Activated naive CD4-positive, alpha-beta T cell treated with anti-CD3 and anti-CD28 coated beads for 36 hours (primary cell): ENCODE results near the gene MRAS. TPM values are rescaled to one million over a fixed set of nuclear protein-coding genes. Genes with fewer than 3 reads are reported as not detected.
"Not testable (repeated sequence)": the region's sequence is repeated elsewhere in the genome, so short reads cannot be mapped to it uniquely, and the experiment has no call there.

Source experiments
- CTCF ChIA-PET: fragments of 350-600 bp; sonication (Branson Sonifier 250); formaldehyde crosslinking; loops from one replicate; lab custom pipeline; 2021; ENCODE audit warnings: antibody characterized with exemption; lab: Charles Lee
- DNase-seq: peaks from one replicate; pipeline ENCODE4 v3.0.0-alpha.2; 2020
- H3K27ac Mint-ChIP-seq: one replicate; pipeline ENCODE4 v1.8.0; 2021; ENCODE audit warnings: mild to moderate bottlenecking, mixed read lengths
- H3K27me3 Mint-ChIP-seq: one replicate; pipeline ENCODE4 v1.8.0; 2021; ENCODE audit warnings: low read depth, mixed read lengths
- H3K36me3 Mint-ChIP-seq: one replicate; pipeline ENCODE4 v1.8.0; 2021; ENCODE audit warnings: low read depth, mixed read lengths
- H3K4me1 Mint-ChIP-seq: one replicate; pipeline ENCODE4 v1.8.0; 2021; ENCODE audit warnings: low read depth, mixed read lengths
- H3K4me3 Mint-ChIP-seq: one replicate; pipeline ENCODE4 v1.8.0; 2021; ENCODE audit warnings: mild to moderate bottlenecking, moderate library complexity, mixed read lengths
- H3K9me3 Mint-ChIP-seq: one replicate; pipeline ENCODE4 v1.8.0; 2021; ENCODE audit warnings: mixed read lengths
- intact Hi-C: fragments of 100-400 bp; cut with micrococcal nuclease; formaldehyde crosslinking; loops from one replicate; pipeline ENCODE4 v1.15.1; 2023
- total RNA-seq, 2 experiments: library from RNA; stranded (reverse); gene quantifications; one replicate each; pipeline ENCODE4 v1.2.3, GENCODE V29; 2021

Gene MRAS
- total RNA-seq, 2 experiments from 2014 or later, result 0.52 to 0.62 TPM

- intact Hi-C loops, result loop anchor here (1.0 to 5.0 kb wide), 7 partner anchors 60 to 910 kb away; partner anchors contain the start of gene CEP70
- no peak overlapping the region for H3K27ac Mint-ChIP-seq
- peak; percentile 86 for DNase-seq
- CTCF ChIA-PET, result interaction anchor here (0.8 to 4.1 kb wide), 33 partner anchors 8 to 508 kb away, joined by 3 to 29 read pairs (median 4); partner anchors contain the start of genes CEP70 and ESYT3
- no peak overlapping the region for H3K4me3 Mint-ChIP-seq
- H3K4me1 Mint-ChIP-seq, result peaks cover 4% of the 10 kb centered on the region
- H3K9me3 Mint-ChIP-seq, result peaks cover 2% of the 10 kb centered on the region
- no peaks in the 10 kb centered on the region for H3K36me3 Mint-ChIP-seq
- peaks cover 6% of the 10 kb centered on the region for H3K27me3 Mint-ChIP-seq
These were observed 69.2 kb downstream of the MRAS start for GRCh38 chr3:138417559-138417982.

GRCh38 chr3:138418601-138419206 is 70.3 kb downstream of the MRAS start:
- H3K27ac Mint-ChIP-seq, result no peak overlapping the region
- CTCF ChIA-PET, result interaction anchor here (0.6 to 4.1 kb wide), 24 partner anchors 9 to 910 kb away, joined by 3 to 29 read pairs (median 4); partner anchors contain the start of genes CEP70 and ESYT3
- H3K36me3 Mint-ChIP-seq, result no peaks in the 10 kb centered on the region
- intact Hi-C loops, result loop anchor here (5.0 kb wide), 3 partner anchors 59 to 909 kb away; no protein-coding TSS in a partner anchor
- peaks cover 6% of the 10 kb centered on the region for H3K27me3 Mint-ChIP-seq
- no peak overlapping the region for H3K4me3 Mint-ChIP-seq
- no peak for DNase-seq
- H3K9me3 Mint-ChIP-seq, result peaks cover 2% of the 10 kb centered on the region
- no peaks in the 10 kb centered on the region for H3K4me1 Mint-ChIP-seq

DNA sequence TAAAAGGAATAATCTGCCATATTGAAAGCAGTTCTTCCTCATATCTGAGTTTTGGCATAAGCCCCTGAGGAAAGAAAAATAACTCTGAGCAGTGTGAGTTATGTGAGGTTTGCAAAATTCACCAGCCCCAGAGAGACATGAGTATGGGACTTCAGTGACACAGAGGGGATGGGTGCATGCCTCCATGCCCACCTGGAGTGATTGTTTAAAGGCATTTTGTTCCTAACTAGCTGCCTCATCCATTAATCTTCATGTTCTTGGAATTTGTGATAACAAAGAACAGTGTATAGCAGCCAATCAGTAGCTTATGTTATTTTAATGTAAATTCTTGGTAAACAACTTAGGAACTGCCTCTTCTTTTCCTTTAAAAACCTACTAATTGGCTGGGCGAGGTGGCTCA is 74.9 kb downstream of the MRAS start:
- Mint-ChIP-seq H3K27me3 (no peaks in the 10 kb centered on the region), H3K4me3 (no peak overlapping the region), H3K36me3 (no peaks in the 10 kb centered on the region), H3K27ac (no peak overlapping the region), H3K4me1 (no peaks in the 10 kb centered on the region), H3K9me3 (peaks cover 2% of the 10 kb centered on the region)
- no peak for DNase-seq
- CTCF ChIA-PET, result interaction anchor here (1.1 to 1.9 kb wide), 2 partner anchors 10 to 500 kb away, joined by 3 to 5 read pairs; no protein-coding TSS in a partner anchor
- intact Hi-C loops, result no loop called here

DNA sequence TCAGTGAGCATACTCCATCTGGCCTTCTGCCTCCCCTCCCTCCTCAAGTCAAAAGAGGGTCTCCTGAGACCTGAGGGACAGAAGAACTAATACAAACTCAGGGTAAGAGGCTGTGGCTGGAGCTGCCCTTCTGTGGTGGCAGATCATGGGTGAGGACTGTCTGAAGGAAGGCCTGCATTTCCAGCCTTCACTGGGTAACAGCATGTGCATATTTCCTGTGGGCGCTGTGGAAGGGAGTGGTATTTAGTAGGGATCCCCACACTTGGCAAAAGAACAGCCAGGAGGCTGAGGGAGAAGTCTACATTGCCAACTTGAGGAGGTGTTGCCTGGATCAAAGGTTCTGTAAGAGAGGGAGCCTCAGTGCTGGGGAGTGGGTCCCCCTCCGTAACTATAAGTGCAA is 75.9 kb downstream of the MRAS start:
- CTCF ChIA-PET, result no interaction called here

DNA sequence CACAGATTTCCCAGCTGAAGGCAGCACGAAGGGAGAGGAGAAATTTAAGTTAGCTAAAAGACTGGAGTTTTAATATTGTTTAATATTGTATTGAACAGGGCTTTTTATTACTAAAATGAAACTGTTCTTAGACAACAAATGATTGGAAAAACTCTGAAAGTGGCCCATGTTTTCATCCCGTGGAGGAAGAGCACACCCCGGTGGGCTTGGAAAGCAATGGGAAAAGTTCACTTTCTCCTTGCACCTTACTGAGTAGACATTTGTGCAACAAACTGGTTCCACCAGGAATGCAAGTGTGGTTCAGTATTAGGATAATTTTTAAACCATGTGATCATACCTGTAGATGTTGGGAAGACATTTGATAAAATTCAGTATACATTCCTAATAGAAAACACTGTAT is 77.8 kb downstream of the MRAS start:
- intact Hi-C loops, result loop anchor here (1.0 kb wide), 1 partner anchor 246 kb away; no protein-coding TSS in a partner anchor
- Mint-ChIP-seq H3K9me3 (peaks cover 2% of the 10 kb centered on the region), H3K27me3 (peaks cover 4% of the 10 kb centered on the region), H3K4me1 (no peaks in the 10 kb centered on the region), H3K4me3 (no peak overlapping the region), H3K36me3 (no peaks in the 10 kb centered on the region), H3K27ac (no peak overlapping the region)
- CTCF ChIA-PET, result interaction anchor here (1.1 kb wide), 1 partner anchor 9 kb away, joined by 3 read pairs; no protein-coding TSS in a partner anchor
- DNase-seq, result no peak

More for the DNA sequence above, 75.9 kb downstream of the MRAS start:
- no peak for DNase-seq
- H3K9me3 Mint-ChIP-seq, result peaks cover 2% of the 10 kb centered on the region
- no peaks in the 10 kb centered on the region for H3K27me3 Mint-ChIP-seq
- intact Hi-C loops, result no loop called here
- H3K27ac Mint-ChIP-seq, result no peak overlapping the region
- no peaks in the 10 kb centered on the region for H3K36me3 Mint-ChIP-seq
- no peak overlapping the region for H3K4me3 Mint-ChIP-seq
- H3K4me1 Mint-ChIP-seq, result no peaks in the 10 kb centered on the region

DNA sequence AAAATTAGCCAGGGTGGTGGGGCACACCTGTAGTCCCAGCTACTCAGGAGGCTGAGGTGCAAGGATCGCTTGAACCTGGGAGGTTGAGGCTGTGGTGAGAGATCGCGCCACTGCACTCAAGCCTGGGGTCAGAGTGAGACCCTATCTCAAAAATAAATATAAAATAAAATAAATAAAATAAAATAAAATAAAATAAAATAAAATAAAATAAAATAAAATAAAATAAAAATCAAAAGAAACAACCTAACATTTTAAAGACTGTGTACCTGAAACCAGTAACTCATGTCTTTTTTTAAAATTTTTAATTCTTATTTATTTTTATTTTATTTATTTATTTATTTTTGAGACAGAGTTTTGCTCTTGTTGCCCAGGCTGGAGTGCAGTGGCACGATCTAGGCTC is 78.4 kb downstream of the MRAS start:
- intact Hi-C loops, result loop anchor here (1.0 kb wide), 1 partner anchor 246 kb away; no protein-coding TSS in a partner anchor
- H3K9me3 Mint-ChIP-seq, H3K4me3 Mint-ChIP-seq, DNase-seq, H3K4me1 Mint-ChIP-seq, H3K27me3 Mint-ChIP-seq, H3K36me3 Mint-ChIP-seq, H3K27ac Mint-ChIP-seq: not testable (repeated sequence)
- CTCF ChIA-PET, result interaction anchor here (1.1 to 3.0 kb wide), 2 partner anchors 9 to 10 kb away, joined by 3 to 16 read pairs; no protein-coding TSS in a partner anchor

GRCh38 chr3:138429665-138430064 is 81.3 kb downstream of the MRAS start:
- no peaks in the 10 kb centered on the region for H3K9me3 Mint-ChIP-seq
- H3K36me3 Mint-ChIP-seq, result no peaks in the 10 kb centered on the region
- CTCF ChIA-PET, result interaction anchor here (3.0 kb wide), 1 partner anchor 12 kb away, joined by 16 read pairs; no protein-coding TSS in a partner anchor
- DNase-seq, result no peak
- H3K4me1 Mint-ChIP-seq, result peaks cover 11% of the 10 kb centered on the region
- intact Hi-C loops, result loop anchor here (5.0 kb wide), 3 partner anchors 102 to 362 kb away; partner anchors contain the start of genes DZIP1L and NME9
- peaks cover 26% of the 10 kb centered on the region for H3K27me3 Mint-ChIP-seq
- H3K27ac Mint-ChIP-seq, result no peak overlapping the region
- H3K4me3 Mint-ChIP-seq, result no peak overlapping the region

GRCh38 chr3:138432576-138433240 is 84.3 kb downstream of the MRAS start:
- Mint-ChIP-seq H3K36me3 (no peaks in the 10 kb centered on the region), H3K27me3 (peaks cover 48% of the 10 kb centered on the region), H3K9me3 (no peaks in the 10 kb centered on the region), H3K4me3 (no peak overlapping the region), H3K27ac (no peak overlapping the region), H3K4me1 (peaks cover 11% of the 10 kb centered on the region)
- DNase-seq, result no peak
- CTCF ChIA-PET, result interaction anchor here (1.6 kb wide), 1 partner anchor 491 kb away, joined by 5 read pairs; no protein-coding TSS in a partner anchor
- intact Hi-C loops, result loop anchor here (5.0 kb wide), 3 partner anchors 105 to 365 kb away; partner anchors contain the start of genes DZIP1L and NME9

DNA sequence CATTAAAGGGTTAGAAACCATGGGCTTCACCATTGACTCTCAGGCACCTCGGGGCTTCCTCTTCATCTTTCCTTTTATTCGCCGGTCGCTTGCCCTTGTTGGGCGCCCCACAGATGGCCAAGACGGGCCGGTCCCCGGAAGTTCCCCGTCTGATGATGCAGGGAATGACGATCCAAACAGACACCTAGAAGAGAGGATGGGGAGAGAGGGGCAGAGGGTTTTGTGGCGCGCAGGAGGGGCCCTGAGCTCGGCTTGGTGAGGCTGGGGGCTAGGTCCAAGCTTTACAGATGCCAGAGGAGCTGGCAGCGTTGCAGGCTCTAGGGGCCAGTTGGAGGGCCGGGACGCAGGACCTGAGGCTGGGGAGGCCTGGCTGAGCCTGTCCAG is 85.5 kb downstream of the MRAS start:
- Mint-ChIP-seq H3K27ac (no peak overlapping the region), H3K36me3 (no peaks in the 10 kb centered on the region), H3K27me3 (peaks cover 55% of the 10 kb centered on the region), H3K4me1 (peaks cover 11% of the 10 kb centered on the region), H3K9me3 (no peaks in the 10 kb centered on the region), H3K4me3 (peak overlapping the region; percentile 75)
- CTCF ChIA-PET, result interaction anchor here (0.5 to 2.2 kb wide), 10 partner anchors 15 to 1400 kb away, joined by 3 to 16 read pairs (median 7); partner anchors contain the start of gene CEP70
- intact Hi-C loops, result loop anchor here (1.0 to 5.0 kb wide), 6 partner anchors 107 to 367 kb away; partner anchors contain the start of genes ARMC8, CEP70, DBR1 and DZIP1L
- DNase-seq, result no peak

GRCh38 chr3:138434276-138434874 is 86.0 kb downstream of the MRAS start, which contains the start of gene ESYT3:
ESYT3 (plus strand) TSS chr3:138434616; CDS start chr3:138434799, 183 bp downstream.
- peak; percentile 82 for DNase-seq
- CTCF ChIA-PET, result interaction anchor here (0.5 to 2.2 kb wide), 11 partner anchors 15 to 1400 kb away, joined by 3 to 16 read pairs (median 7); partner anchors contain the start of gene CEP70
- Mint-ChIP-seq H3K27me3 (peaks cover 55% of the 10 kb centered on the region), H3K4me1 (peaks cover 11% of the 10 kb centered on the region), H3K9me3 (no peaks in the 10 kb centered on the region), H3K4me3 (peak within 1 kb of the TSS; percentile 75), H3K27ac (no peak within 1 kb of the TSS), H3K36me3 (no peaks in the 10 kb centered on the region)
- intact Hi-C loops, result loop anchor here (1.0 to 5.0 kb wide), 6 partner anchors 107 to 367 kb away; partner anchors contain the start of genes ARMC8, CEP70, DBR1 and DZIP1L
